ENCODE data around the gene CYP24A1. TPM values are rescaled to one million over a fixed set of nuclear protein-coding genes. Genes with fewer than 3 reads are reported as not detected.

Gene CYP24A1
- total RNA-seq, 1 donor from 2014 or later, result not detected

- H3K27me3 ChIP-seq, result no peaks in the 10 kb centered on the region
- no peak overlapping the region for H3K9ac ChIP-seq
- peaks cover 3% of the 10 kb centered on the region for H3K27me3 Mint-ChIP-seq (ENCODE audit: insufficient read depth, low read depth)
- H3K9me3 ChIP-seq (ENCODE audit: low read depth), result no peaks in the 10 kb centered on the region
- no peak overlapping the region for H3K27ac Mint-ChIP-seq
- no peak for DNase-seq (ENCODE audit: low spot score)
- no peak overlapping the region for H3K4me3 ChIP-seq
- no peak overlapping the region for H3K4me2 ChIP-seq
- no peak overlapping the region for H2AFZ ChIP-seq (replicated peaks)
- TF ChIP-seq CTCF (IDR thresholded peaks at IDR 0.05), result no peak
- no peak for TF ChIP-seq EZH2phosphoT487 (IDR thresholded peaks at IDR 0.05)
- no peak for TF ChIP-seq EZH2 (IDR thresholded peaks at IDR 0.05)
- H3K9me3 Mint-ChIP-seq, result peaks cover 2% of the 10 kb centered on the region
- H3F3A ChIP-seq (ENCODE audit: low read depth), result no peaks in the 10 kb centered on the region
- no peaks in the 10 kb centered on the region for H3K36me3 Mint-ChIP-seq
- no peaks in the 10 kb centered on the region for H3K4me1 ChIP-seq
- H3K4me1 Mint-ChIP-seq, result no peaks in the 10 kb centered on the region
- H4K20me1 ChIP-seq (ENCODE audit: low read depth), result no peaks in the 10 kb centered on the region
- H3K79me2 ChIP-seq (ENCODE audit: low read depth), result no peaks in the 10 kb centered on the region
- H3K36me3 ChIP-seq, result no peaks in the 10 kb centered on the region
- H3K27ac ChIP-seq, result no peak overlapping the region
- no peak overlapping the region for H3K4me3 Mint-ChIP-seq
Observed at GRCh38 chr20:54190217-54190616, 16.4 kb upstream of the CYP24A1 start.

- Histone ChIP-seq H2AFZ (replicated peaks) (no peak overlapping the region), H4K20me1 (ENCODE audit: low read depth) (no peaks in the 10 kb centered on the region), H3K4me2 (no peak overlapping the region), H3K27me3 (no peaks in the 10 kb centered on the region), H3K4me1 (no peaks in the 10 kb centered on the region), H3F3A (ENCODE audit: low read depth) (no peaks in the 10 kb centered on the region), H3K9ac (no peak overlapping the region), H3K9me3 (ENCODE audit: low read depth) (no peaks in the 10 kb centered on the region), H3K4me3 (no peak overlapping the region), H3K27ac (no peak overlapping the region), H3K36me3 (no peaks in the 10 kb centered on the region), H3K79me2 (ENCODE audit: low read depth) (no peaks in the 10 kb centered on the region)
- no peaks in the 10 kb centered on the region for H3K36me3 Mint-ChIP-seq
- H3K27ac Mint-ChIP-seq, result no peak overlapping the region
- no peaks in the 10 kb centered on the region for H3K4me1 Mint-ChIP-seq
- peaks cover 7% of the 10 kb centered on the region for H3K27me3 Mint-ChIP-seq (ENCODE audit: insufficient read depth, low read depth)
- TF ChIP-seq EZH2 (IDR thresholded peaks at IDR 0.05) (no peak), CTCF (IDR thresholded peaks at IDR 0.05) (no peak), EZH2phosphoT487 (IDR thresholded peaks at IDR 0.05) (no peak)
- peaks cover 2% of the 10 kb centered on the region for H3K9me3 Mint-ChIP-seq
- H3K4me3 Mint-ChIP-seq, result no peak overlapping the region
- no peak for DNase-seq (ENCODE audit: low spot score)
Observed at GRCh38 chr20:54189630-54190029, 15.8 kb upstream of the CYP24A1 start.

- no peak overlapping the region for H3K27ac Mint-ChIP-seq
- no peak for DNase-seq (ENCODE audit: low spot score)
- no peak overlapping the region for H3K4me3 Mint-ChIP-seq
- no peaks in the 10 kb centered on the region for H3K36me3 Mint-ChIP-seq
- Histone ChIP-seq H3K36me3 (no peaks in the 10 kb centered on the region), H3K27me3 (no peaks in the 10 kb centered on the region), H3K4me1 (peaks cover 7% of the 10 kb centered on the region), H3K4me3 (no peak overlapping the region), H3K79me2 (ENCODE audit: low read depth) (no peaks in the 10 kb centered on the region), H3K9ac (no peak overlapping the region), H3F3A (ENCODE audit: low read depth) (no peaks in the 10 kb centered on the region), H2AFZ (replicated peaks) (peak overlapping the region; percentile 0), H3K9me3 (ENCODE audit: low read depth) (no peaks in the 10 kb centered on the region), H3K4me2 (no peak overlapping the region), H4K20me1 (ENCODE audit: low read depth) (no peaks in the 10 kb centered on the region), H3K27ac (no peak overlapping the region)
- peaks cover 7% of the 10 kb centered on the region for H3K27me3 Mint-ChIP-seq (ENCODE audit: insufficient read depth, low read depth)
- H3K4me1 Mint-ChIP-seq, result no peaks in the 10 kb centered on the region
- peaks cover 2% of the 10 kb centered on the region for H3K9me3 Mint-ChIP-seq
- TF ChIP-seq EZH2phosphoT487 (IDR thresholded peaks at IDR 0.05), result no peak
- no peak for TF ChIP-seq CTCF (IDR thresholded peaks at IDR 0.05)
- TF ChIP-seq EZH2 (IDR thresholded peaks at IDR 0.05), result no peak
Observed at GRCh38 chr20:54188132-54188849, 14.5 kb upstream of the CYP24A1 start.

Measured in neural progenitor cell (in vitro differentiated cells).